Measurements from ENCODE around the gene B4GALNT1. TPM values are rescaled to one million over a fixed set of nuclear protein-coding genes. Genes with fewer than 3 reads are reported as not detected.
A peak's percentile ranks its signal among the peaks of the same experiment; 100 is the strongest.

The B4GALNT1 gene
- total and polyA plus RNA-seq, 2 of the 13 experiments (the other 11 are each of a cell fraction or from before 2014, with no cell fraction given) = 4.5 to 5.4 TPM

DNA sequence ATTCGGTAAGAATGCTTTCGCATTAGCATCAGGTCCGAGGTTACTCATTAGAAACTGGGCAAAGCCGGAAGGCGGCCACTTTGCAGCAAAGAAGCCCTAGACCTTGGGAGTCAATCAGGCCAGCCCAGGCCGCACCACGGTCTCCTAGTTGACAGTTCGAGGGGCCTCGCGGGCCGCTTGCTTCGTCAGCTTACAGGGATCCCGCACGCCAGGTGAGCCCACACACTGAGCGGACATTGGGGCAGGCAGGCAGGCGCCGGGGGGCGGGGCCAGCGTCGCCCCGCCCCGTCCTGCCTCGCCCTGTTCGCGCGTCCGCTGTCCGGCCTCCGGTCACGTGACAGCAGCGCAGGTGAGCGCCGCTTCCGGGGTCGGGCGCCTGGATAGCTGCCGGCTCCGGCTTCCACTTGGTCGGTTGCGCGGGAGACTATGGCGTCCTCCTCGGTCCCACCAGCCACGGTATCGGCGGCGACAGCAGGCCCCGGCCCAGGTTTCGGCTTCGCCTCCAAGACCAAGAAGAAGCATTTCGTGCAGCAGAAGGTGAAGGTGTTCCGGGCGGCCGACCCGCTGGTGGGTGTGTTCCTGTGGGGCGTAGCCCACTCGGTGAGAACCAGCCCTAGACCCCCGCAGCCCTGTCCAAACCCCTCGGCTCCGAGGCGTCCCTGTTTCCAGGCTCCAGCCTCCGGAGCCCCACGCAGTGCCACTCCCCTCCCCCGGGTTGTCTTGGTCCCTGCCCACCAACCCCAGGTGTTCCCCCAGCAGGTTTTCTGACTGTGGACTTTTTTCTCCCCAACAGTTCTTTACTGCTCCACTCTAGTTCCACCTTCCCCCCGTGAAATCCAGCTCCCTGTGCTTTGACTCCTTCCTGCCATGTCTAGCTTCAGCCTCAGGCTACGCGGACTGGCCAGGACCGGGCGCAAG is 41.9 kb downstream of the B4GALNT1 start, which contains the start of gene PIP4K2C (continued):
- TF ChIP-seq, protein P1, sequence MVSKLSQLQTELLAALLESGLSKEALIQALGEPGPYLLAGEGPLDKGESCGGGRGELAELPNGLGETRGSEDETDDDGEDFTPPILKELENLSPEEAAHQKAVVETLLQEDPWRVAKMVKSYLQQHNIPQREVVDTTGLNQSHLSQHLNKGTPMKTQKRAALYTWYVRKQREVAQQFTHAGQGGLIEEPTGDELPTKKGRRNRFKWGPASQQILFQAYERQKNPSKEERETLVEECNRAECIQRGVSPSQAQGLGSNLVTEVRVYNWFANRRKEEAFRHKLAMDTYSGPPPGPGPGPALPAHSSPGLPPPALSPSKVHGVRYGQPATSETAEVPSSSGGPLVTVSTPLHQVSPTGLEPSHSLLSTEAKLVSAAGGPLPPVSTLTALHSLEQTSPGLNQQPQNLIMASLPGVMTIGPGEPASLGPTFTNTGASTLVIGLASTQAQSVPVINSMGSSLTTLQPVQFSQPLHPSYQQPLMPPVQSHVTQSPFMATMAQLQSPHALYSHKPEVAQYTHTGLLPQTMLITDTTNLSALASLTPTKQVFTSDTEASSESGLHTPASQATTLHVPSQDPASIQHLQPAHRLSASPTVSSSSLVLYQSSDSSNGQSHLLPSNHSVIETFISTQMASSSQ (IDR thresholded peaks at IDR 0.05; ENCODE audit: low read depth) = no peak
- TF ChIP-seq, protein P1 (CRISPR knock-in tag; IDR thresholded peaks at IDR 0.05; ENCODE audit: borderline replicate concordance) = 0 out of 2 replicates have a peak, but pooled peaks have one; percentile 30
- TF ChIP-seq ZFP36L1 (CRISPR knock-in tag; IDR thresholded peaks at IDR 0.05) (no peak), HDAC1 (CRISPR knock-in tag; IDR thresholded peaks at IDR 0.05) (peak; percentile 95), DR1 (CRISPR knock-in tag; IDR thresholded peaks at IDR 0.05) (peak; percentile 22; the same call in 1 of the 2 replicates), ZFP1 (CRISPR knock-in tag; IDR thresholded peaks at IDR 0.05) (no peak), PHF20 (CRISPR knock-in tag; IDR thresholded peaks at IDR 0.05) (peak; percentile 83), GABPA (IDR thresholded peaks at IDR 0.05; ENCODE audit: low read depth, low read length) (peak; percentile 63), GABPA (CRISPR knock-in tag; IDR thresholded peaks at IDR 0.05; ENCODE audit: low read depth) (peak; percentile 79), ZNF20 (CRISPR knock-in tag; IDR thresholded peaks at IDR 0.05) (0 out of 2 replicates have a peak, but pooled peaks have one; percentile 51), ZKSCAN5 (CRISPR knock-in tag; IDR thresholded peaks at IDR 0.05) (no peak)
- TF ChIP-seq, protein P2, sequence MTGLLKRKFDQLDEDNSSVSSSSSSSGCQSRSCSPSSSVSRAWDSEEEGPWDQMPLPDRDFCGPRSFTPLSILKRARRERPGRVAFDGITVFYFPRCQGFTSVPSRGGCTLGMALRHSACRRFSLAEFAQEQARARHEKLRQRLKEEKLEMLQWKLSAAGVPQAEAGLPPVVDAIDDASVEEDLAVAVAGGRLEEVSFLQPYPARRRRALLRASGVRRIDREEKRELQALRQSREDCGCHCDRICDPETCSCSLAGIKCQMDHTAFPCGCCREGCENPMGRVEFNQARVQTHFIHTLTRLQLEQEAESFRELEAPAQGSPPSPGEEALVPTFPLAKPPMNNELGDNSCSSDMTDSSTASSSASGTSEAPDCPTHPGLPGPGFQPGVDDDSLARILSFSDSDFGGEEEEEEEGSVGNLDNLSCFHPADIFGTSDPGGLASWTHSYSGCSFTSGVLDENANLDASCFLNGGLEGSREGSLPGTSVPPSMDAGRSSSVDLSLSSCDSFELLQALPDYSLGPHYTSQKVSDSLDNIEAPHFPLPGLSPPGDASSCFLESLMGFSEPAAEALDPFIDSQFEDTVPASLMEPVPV (CRISPR knock-in tag; IDR thresholded peaks at IDR 0.05) = no peak
- TF ChIP-seq, protein P3, sequence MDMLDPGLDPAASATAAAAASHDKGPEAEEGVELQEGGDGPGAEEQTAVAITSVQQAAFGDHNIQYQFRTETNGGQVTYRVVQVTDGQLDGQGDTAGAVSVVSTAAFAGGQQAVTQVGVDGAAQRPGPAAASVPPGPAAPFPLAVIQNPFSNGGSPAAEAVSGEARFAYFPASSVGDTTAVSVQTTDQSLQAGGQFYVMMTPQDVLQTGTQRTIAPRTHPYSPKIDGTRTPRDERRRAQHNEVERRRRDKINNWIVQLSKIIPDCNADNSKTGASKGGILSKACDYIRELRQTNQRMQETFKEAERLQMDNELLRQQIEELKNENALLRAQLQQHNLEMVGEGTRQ (IDR thresholded peaks at IDR 0.05; ENCODE audit: low read depth, low read length) = peak; percentile 92
- TF ChIP-seq, protein P3 (CRISPR knock-in tag; IDR thresholded peaks at IDR 0.05; ENCODE audit: borderline replicate concordance) = peak; percentile 86; the same call in 1 of the 2 replicates
- TF ChIP-seq, protein P4, sequence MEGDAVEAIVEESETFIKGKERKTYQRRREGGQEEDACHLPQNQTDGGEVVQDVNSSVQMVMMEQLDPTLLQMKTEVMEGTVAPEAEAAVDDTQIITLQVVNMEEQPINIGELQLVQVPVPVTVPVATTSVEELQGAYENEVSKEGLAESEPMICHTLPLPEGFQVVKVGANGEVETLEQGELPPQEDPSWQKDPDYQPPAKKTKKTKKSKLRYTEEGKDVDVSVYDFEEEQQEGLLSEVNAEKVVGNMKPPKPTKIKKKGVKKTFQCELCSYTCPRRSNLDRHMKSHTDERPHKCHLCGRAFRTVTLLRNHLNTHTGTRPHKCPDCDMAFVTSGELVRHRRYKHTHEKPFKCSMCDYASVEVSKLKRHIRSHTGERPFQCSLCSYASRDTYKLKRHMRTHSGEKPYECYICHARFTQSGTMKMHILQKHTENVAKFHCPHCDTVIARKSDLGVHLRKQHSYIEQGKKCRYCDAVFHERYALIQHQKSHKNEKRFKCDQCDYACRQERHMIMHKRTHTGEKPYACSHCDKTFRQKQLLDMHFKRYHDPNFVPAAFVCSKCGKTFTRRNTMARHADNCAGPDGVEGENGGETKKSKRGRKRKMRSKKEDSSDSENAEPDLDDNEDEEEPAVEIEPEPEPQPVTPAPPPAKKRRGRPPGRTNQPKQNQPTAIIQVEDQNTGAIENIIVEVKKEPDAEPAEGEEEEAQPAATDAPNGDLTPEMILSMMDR (CRISPR knock-in tag; IDR thresholded peaks at IDR 0.05) = peak; percentile 1; the same call in 1 of the 2 replicates
- TF ChIP-seq, protein P5, sequence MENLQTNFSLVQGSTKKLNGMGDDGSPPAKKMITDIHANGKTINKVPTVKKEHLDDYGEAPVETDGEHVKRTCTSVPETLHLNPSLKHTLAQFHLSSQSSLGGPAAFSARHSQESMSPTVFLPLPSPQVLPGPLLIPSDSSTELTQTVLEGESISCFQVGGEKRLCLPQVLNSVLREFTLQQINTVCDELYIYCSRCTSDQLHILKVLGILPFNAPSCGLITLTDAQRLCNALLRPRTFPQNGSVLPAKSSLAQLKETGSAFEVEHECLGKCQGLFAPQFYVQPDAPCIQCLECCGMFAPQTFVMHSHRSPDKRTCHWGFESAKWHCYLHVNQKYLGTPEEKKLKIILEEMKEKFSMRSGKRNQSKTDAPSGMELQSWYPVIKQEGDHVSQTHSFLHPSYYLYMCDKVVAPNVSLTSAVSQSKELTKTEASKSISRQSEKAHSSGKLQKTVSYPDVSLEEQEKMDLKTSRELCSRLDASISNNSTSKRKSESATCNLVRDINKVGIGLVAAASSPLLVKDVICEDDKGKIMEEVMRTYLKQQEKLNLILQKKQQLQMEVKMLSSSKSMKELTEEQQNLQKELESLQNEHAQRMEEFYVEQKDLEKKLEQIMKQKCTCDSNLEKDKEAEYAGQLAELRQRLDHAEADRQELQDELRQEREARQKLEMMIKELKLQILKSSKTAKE (CRISPR knock-in tag; IDR thresholded peaks at IDR 0.05; ENCODE audit: borderline replicate concordance) = no peak
